NCI-H146 treated with DMSO at 0.1 percent for 48 hours (cell line): ENCODE measurements around the gene NDRG4.
A peak's percentile ranks its signal among the peaks of the same experiment; 100 is the strongest.

Experiments used
- DNase-seq: peaks from one replicate; lab custom pipeline; 2025; ENCODE audit not compliant: unreplicated experiment; lab: John Stamatoyannopoulos, UW

NDRG4 gene

GRCh38 chr16:58499615-58500351, at the start of gene NDRG4:
NDRG4 (plus strand) TSS chr16:58500143; CDS start chr16:58500249, 106 bp downstream.
- peak; percentile 70 for DNase-seq

GRCh38 chr16:58450590-58450989, 49.4 kb upstream of the NDRG4 start:
- DNase-seq = no peak

GRCh38 chr16:58451265-58451689, 48.7 kb upstream of the NDRG4 start:
- no peak for DNase-seq

- no peak for DNase-seq
Observed at GRCh38 chr16:58451945-58452401, 48.0 kb upstream of the NDRG4 start.

GRCh38 chr16:58452640-58453039, 47.3 kb upstream of the NDRG4 start:
- no peak for DNase-seq

- DNase-seq = no peak
Observed at GRCh38 chr16:58454178-58454577, 45.8 kb upstream of the NDRG4 start.

- no peak for DNase-seq
Observed at GRCh38 chr16:58454856-58455255, 45.1 kb upstream of the NDRG4 start.

GRCh38 chr16:58455750-58456149, 44.2 kb upstream of the NDRG4 start:
- DNase-seq = no peak

- no peak for DNase-seq
Observed at GRCh38 chr16:58456193-58456592, 43.8 kb upstream of the NDRG4 start.

GRCh38 chr16:58458606-58459343, 41.2 kb upstream of the NDRG4 start:
- no peak for DNase-seq

- DNase-seq = no peak
Observed at GRCh38 chr16:58459344-58460218, 40.4 kb upstream of the NDRG4 start.

GRCh38 chr16:58460219-58460610, 39.7 kb upstream of the NDRG4 start:
- no peak for DNase-seq

- no peak for DNase-seq
Observed at GRCh38 chr16:58461056-58461455, 38.9 kb upstream of the NDRG4 start.

- no peak for DNase-seq
Observed at GRCh38 chr16:58461640-58462039, 38.3 kb upstream of the NDRG4 start.

GRCh38 chr16:58462089-58462488, 37.9 kb upstream of the NDRG4 start:
- DNase-seq = no peak

- no peak for DNase-seq
Observed at GRCh38 chr16:58462499-58462996, 37.4 kb upstream of the NDRG4 start.

GRCh38 chr16:58462997-58463941, 36.7 kb upstream of the NDRG4 start:
- no peak for DNase-seq

GRCh38 chr16:58464047-58464915, 35.7 kb upstream of the NDRG4 start:
- DNase-seq = no peak
